ENCODE results near the gene PDXP. TPM values are rescaled to one million over a fixed set of nuclear protein-coding genes. Genes with fewer than 3 reads are reported as not detected.

Gene PDXP
- total and polyA plus RNA-seq, 2 donors (not counting 1 experiment from before 2014, with no cell fraction given), result 4.0 to 7.9 TPM

DNA sequence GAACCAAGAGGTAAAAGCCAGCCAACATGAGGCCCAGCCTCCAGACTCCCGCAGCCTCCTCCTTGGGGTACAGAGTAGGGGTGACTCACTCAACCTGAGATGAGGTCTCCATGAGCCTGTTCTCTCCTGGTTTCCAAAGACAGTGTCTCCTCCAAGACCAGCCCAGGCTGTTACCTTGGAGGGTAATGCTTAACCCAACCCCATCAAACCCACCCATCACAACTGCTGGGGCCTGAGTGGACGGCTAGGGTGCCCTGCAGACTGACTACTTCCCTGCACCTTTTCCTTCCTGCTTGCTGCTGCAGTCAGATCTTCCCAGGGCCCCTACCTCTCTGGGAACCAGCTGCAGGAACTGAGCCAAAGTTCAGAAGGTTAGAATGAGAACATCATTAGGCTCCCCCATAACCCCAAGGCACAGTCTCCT is 22.5 kb downstream of the PDXP start:
- Histone ChIP-seq H4K20me1 (ENCODE audit: control insufficient read depth, extremely low read depth, insufficient read depth, low read length) (peaks cover 3% of the 10 kb centered on the region), H3K27ac (ENCODE audit: insufficient read depth, low read length) (peak overlapping the region; percentile 42), H3K79me2 (ENCODE audit: control insufficient read depth, insufficient read depth, low read length) (peaks cover 25% of the 10 kb centered on the region), H2AFZ (ENCODE audit: low read length) (no peak overlapping the region), H3K4me3 (replicated peaks in 1 of 4; ENCODE audit: control extremely low read depth in 1 of 4, insufficient read depth in 1 of 4, low read depth in 3 of 4, low read length in 4 of 4) (no peak overlapping the region), H3K4me2 (ENCODE audit: extremely low read depth, insufficient read depth, low read length) (no peak overlapping the region), H3K27me3 (ENCODE audit: control insufficient read depth, insufficient read depth, low read length) (no peaks in the 10 kb centered on the region), H3K36me3 (ENCODE audit: control insufficient read depth, insufficient read depth, low read length) (peaks cover 17% of the 10 kb centered on the region), H3K4me1 (ENCODE audit: control insufficient read depth, extremely low read depth, insufficient read depth, low read length) (peaks cover 11% of the 10 kb centered on the region), H3K9ac (ENCODE audit: insufficient read depth, low read length) (no peak overlapping the region), H3K9me3 (ENCODE audit: control insufficient read depth, insufficient read depth, low read depth, low read length) (no peaks in the 10 kb centered on the region)
- TF ChIP-seq EZH2 (IDR thresholded peaks at IDR 0.05; ENCODE audit: low read length, missing control alignments), result no peak
- TF ChIP-seq, protein P1, sequence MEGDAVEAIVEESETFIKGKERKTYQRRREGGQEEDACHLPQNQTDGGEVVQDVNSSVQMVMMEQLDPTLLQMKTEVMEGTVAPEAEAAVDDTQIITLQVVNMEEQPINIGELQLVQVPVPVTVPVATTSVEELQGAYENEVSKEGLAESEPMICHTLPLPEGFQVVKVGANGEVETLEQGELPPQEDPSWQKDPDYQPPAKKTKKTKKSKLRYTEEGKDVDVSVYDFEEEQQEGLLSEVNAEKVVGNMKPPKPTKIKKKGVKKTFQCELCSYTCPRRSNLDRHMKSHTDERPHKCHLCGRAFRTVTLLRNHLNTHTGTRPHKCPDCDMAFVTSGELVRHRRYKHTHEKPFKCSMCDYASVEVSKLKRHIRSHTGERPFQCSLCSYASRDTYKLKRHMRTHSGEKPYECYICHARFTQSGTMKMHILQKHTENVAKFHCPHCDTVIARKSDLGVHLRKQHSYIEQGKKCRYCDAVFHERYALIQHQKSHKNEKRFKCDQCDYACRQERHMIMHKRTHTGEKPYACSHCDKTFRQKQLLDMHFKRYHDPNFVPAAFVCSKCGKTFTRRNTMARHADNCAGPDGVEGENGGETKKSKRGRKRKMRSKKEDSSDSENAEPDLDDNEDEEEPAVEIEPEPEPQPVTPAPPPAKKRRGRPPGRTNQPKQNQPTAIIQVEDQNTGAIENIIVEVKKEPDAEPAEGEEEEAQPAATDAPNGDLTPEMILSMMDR (conservative IDR thresholded peaks at IDR 0.05 in 1 of 2, IDR thresholded peaks at IDR 0.05 in 1 of 2; ENCODE audit: low read depth in 1 of 2, low read length in 2 of 2), result no peak
- peak; percentile 28 to 72 for DNase-seq (ENCODE audit: low read depth in 2 of 2)

DNA sequence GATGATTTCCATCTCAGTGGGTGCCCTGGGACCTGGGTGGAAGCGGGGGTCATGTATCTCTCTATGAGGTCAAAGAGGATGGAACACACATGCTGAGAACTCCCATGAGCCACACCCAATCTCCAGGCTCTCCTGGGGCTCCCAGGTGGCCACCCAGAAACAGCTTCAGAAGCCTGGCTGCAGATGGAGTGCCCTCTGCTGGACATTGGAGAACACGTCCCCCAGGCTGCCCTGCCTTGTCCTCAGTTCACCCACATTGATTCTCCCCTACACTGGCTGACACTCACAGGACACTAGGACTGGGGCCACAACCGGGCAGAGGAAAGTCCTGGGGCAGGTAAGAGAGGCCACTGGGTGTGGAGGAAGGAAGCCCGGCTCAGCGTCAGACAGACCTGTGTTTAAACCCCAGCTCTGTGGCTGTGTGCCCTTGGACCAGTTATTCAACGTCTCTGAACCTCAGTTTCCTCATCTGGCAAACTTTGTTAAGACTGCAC is 23.1 kb downstream of the PDXP start:
- Histone ChIP-seq H2AFZ (ENCODE audit: low read length) (no peak overlapping the region), H3K4me3 (replicated peaks in 1 of 4; ENCODE audit: control extremely low read depth in 1 of 4, insufficient read depth in 1 of 4, low read depth in 3 of 4, low read length in 4 of 4) (no peak overlapping the region), H3K27me3 (ENCODE audit: control insufficient read depth, insufficient read depth, low read length) (no peaks in the 10 kb centered on the region), H3K27ac (ENCODE audit: insufficient read depth, low read length) (peak overlapping the region; percentile 42), H3K9me3 (ENCODE audit: control insufficient read depth, insufficient read depth, low read depth, low read length) (no peaks in the 10 kb centered on the region), H3K9ac (ENCODE audit: insufficient read depth, low read length) (no peak overlapping the region), H3K4me1 (ENCODE audit: control insufficient read depth, extremely low read depth, insufficient read depth, low read length) (peaks cover 11% of the 10 kb centered on the region), H3K36me3 (ENCODE audit: control insufficient read depth, insufficient read depth, low read length) (peaks cover 15% of the 10 kb centered on the region), H3K4me2 (ENCODE audit: extremely low read depth, insufficient read depth, low read length) (no peak overlapping the region), H4K20me1 (ENCODE audit: control insufficient read depth, extremely low read depth, insufficient read depth, low read length) (peaks cover 3% of the 10 kb centered on the region), H3K79me2 (ENCODE audit: control insufficient read depth, insufficient read depth, low read length) (peaks cover 20% of the 10 kb centered on the region)
- peak; percentile 70 to 80 for DNase-seq (ENCODE audit: low read depth in 2 of 2)
- TF ChIP-seq EZH2 (IDR thresholded peaks at IDR 0.05; ENCODE audit: low read length, missing control alignments), result no peak
- TF ChIP-seq, protein P1 (conservative IDR thresholded peaks at IDR 0.05 in 1 of 2, IDR thresholded peaks at IDR 0.05 in 1 of 2; ENCODE audit: low read depth in 1 of 2, low read length in 2 of 2), result peak; percentile 85 to 91

DNA sequence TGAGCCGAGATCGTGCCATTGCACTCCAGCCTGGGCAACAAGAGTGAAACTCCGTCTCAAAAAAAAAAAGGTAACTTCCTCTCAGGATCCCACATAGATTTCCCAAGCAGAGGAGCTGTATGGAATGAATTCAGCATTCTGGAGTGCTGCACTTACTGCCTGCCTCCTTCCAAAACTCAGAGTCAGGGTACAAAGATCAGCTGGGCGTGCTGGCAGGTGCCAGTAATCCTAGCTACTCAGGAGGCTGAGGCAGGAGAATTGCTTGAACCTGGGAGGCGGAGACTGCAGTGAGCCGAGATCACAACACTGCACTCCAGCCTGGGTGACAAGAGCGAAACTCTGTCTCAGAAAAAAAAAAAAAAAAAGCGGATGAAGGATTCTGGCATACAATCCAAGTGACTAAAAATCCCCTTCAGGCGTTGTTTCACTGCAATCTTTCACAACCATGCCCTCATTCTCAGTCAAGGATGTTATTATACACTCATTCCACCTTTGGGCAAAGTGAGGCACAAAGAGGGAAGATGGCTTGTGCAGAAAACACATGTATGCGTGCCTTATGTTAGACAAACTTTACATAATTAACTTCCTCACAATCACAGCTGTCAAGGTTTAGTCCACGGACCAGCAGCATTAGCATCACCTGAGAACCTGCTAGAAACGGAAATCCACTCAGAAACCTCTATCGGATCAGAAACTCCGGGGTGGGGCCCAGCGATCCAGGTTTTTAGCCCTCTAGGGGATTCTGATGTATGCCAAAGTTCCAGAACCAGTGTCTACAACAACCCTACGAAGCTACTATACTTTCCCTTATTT is 26.5 kb downstream of the PDXP start:
- peaks cover 8% of the 10 kb centered on the region for H3K4me1 ChIP-seq (ENCODE audit: control insufficient read depth, extremely low read depth, insufficient read depth, low read length)
- peaks cover 1% of the 10 kb centered on the region for H4K20me1 ChIP-seq (ENCODE audit: control insufficient read depth, extremely low read depth, insufficient read depth, low read length)
- TF ChIP-seq EZH2 (IDR thresholded peaks at IDR 0.05; ENCODE audit: low read length, missing control alignments), result no peak
- TF ChIP-seq, protein P1 (conservative IDR thresholded peaks at IDR 0.05 in 1 of 2, IDR thresholded peaks at IDR 0.05 in 1 of 2; ENCODE audit: low read depth in 1 of 2, low read length in 2 of 2), result no peak
- no peak overlapping the region for H3K27ac ChIP-seq (ENCODE audit: insufficient read depth, low read length)
- no peaks in the 10 kb centered on the region for H3K9me3 ChIP-seq (ENCODE audit: control insufficient read depth, insufficient read depth, low read depth, low read length)
- no peak overlapping the region for H3K4me3 ChIP-seq (replicated peaks in 1 of 4; ENCODE audit: control extremely low read depth in 1 of 4, insufficient read depth in 1 of 4, low read depth in 3 of 4, low read length in 4 of 4)
- H2AFZ ChIP-seq (ENCODE audit: low read length), result no peak overlapping the region
- peaks cover 14% of the 10 kb centered on the region for H3K79me2 ChIP-seq (ENCODE audit: control insufficient read depth, insufficient read depth, low read length)
- H3K4me2 ChIP-seq (ENCODE audit: extremely low read depth, insufficient read depth, low read length), result no peak overlapping the region
- no peaks in the 10 kb centered on the region for H3K27me3 ChIP-seq (ENCODE audit: control insufficient read depth, insufficient read depth, low read length)
- DNase-seq (ENCODE audit: low read depth in 2 of 2), result no peak
- no peak overlapping the region for H3K9ac ChIP-seq (ENCODE audit: insufficient read depth, low read length)
- peaks cover 10% of the 10 kb centered on the region for H3K36me3 ChIP-seq (ENCODE audit: control insufficient read depth, insufficient read depth, low read length)
